Measurements from ENCODE around the gene CYP27B1. TPM values are rescaled to one million over a fixed set of nuclear protein-coding genes. Genes with fewer than 3 reads are reported as not detected.

CYP27B1 gene
- total and polyA plus RNA-seq, 2 donors (not counting 3 experiments of a cell fraction or from before 2014, with no cell fraction given) = 0.62 to 2.7 TPM

- H3K9me3 ChIP-seq (replicated peaks; ENCODE audit: control insufficient read depth, insufficient read depth, low read length) = no peaks in the 10 kb centered on the region
- no peaks in the 10 kb centered on the region for H3K79me2 ChIP-seq (ENCODE audit: control insufficient read depth, insufficient read depth, low read length)
- no peak overlapping the region for H3K9ac ChIP-seq (replicated peaks; ENCODE audit: extremely low read depth, insufficient read depth, low read length)
- H3K4me1 ChIP-seq (ENCODE audit: control insufficient read depth, extremely low read depth, insufficient read depth, low read length) = no peaks in the 10 kb centered on the region
- DNase-seq (ENCODE audit: low read depth, low spot score) (no peak), FAIRE-seq (peak; percentile 43)
- intact Hi-C loops (cut with micrococcal nuclease) (no loop called here), dilution Hi-C loops (cut with MboI; ENCODE audit: extremely low pct_ligation_motif_present, low sequenced_read_pairs) (no loop called here)
- no peaks in the 10 kb centered on the region for H4K20me1 ChIP-seq (replicated peaks; ENCODE audit: control insufficient read depth, extremely low read depth, insufficient read depth, low read length)
- no peak for TF ChIP-seq EZH2 (IDR thresholded peaks at IDR 0.05; ENCODE audit: borderline replicate concordance, low read depth, low read length, severe bottlenecking)
- TF ChIP-seq POLR2A (IDR thresholded peaks at IDR 0.05; ENCODE audit: low read depth, low read length) = no peak
- TF ChIP-seq POLR2AphosphoS5 (IDR thresholded peaks at IDR 0.05; ENCODE audit: insufficient read depth, low read depth, low read length) = no peak
- no peak for TF ChIP-seq CTCF (IDR thresholded peaks at IDR 0.05; ENCODE audit: extremely low read depth in 1 of 2, insufficient read depth in 1 of 2, low read depth in 1 of 2, low read length in 2 of 2)
- no peak for TF ChIP-seq MAX (IDR thresholded peaks at IDR 0.05; ENCODE audit: insufficient read depth, insufficient read length)
- no peak for TF ChIP-seq FOS (IDR thresholded peaks at IDR 0.05; ENCODE audit: borderline replicate concordance, insufficient read depth, low read length)
- POLR2A ChIA-PET = no interaction called here
- no peak overlapping the region for H3K4me3 ChIP-seq (replicated peaks in 1 of 3; ENCODE audit: insufficient read depth in 1 of 3, low read depth in 1 of 3, low read length in 3 of 3)
- H3K36me3 ChIP-seq (ENCODE audit: control insufficient read depth in 2 of 2, extremely low read depth in 1 of 2, insufficient read depth in 2 of 2, low read length in 2 of 2) = peaks cover 0 to 8% of the 10 kb centered on the region in 2 experiments
- CTCF ChIA-PET = interaction anchor here (3.1 kb wide), 1 partner anchor 8 kb away, joined by 20 read pairs; no protein-coding TSS in a partner anchor
- no peak overlapping the region for H3K4me2 ChIP-seq (ENCODE audit: insufficient read depth, low read length)
- no peak overlapping the region for H2AFZ ChIP-seq (ENCODE audit: low read depth, low read length)
- H3K27me3 ChIP-seq (ENCODE audit: control insufficient read depth in 2 of 2, insufficient read depth in 2 of 2, low read length in 2 of 2) = no peaks in the 10 kb centered on the region
- BruUV-seq (replicated peaks) = no TSS peak
- no peaks in the 10 kb centered on the region for H3K9me1 ChIP-seq (replicated peaks; ENCODE audit: control insufficient read depth, extremely low read depth, insufficient read depth, low read length)
- no peak overlapping the region for H3K27ac ChIP-seq (ENCODE audit: insufficient read depth, low read depth, low read length)
Measured at GRCh38 chr12:57810450-57810849, 43.6 kb upstream of the CYP27B1 start.

GRCh38 chr12:57809425-57809824 lies 42.5 kb upstream of the CYP27B1 start:
- FAIRE-seq (no peak), DNase-seq (ENCODE audit: low read depth, low spot score) (no peak)
- dilution Hi-C loops (cut with MboI; ENCODE audit: extremely low pct_ligation_motif_present, low sequenced_read_pairs) = no loop called here
- H3K4me1 ChIP-seq (ENCODE audit: control insufficient read depth, extremely low read depth, insufficient read depth, low read length) = no peaks in the 10 kb centered on the region
- POLR2A ChIA-PET = no interaction called here
- peaks cover 0 to 8% of the 10 kb centered on the region in 2 experiments for H3K36me3 ChIP-seq (ENCODE audit: control insufficient read depth in 2 of 2, extremely low read depth in 1 of 2, insufficient read depth in 2 of 2, low read length in 2 of 2)
- H3K9me1 ChIP-seq (replicated peaks; ENCODE audit: control insufficient read depth, extremely low read depth, insufficient read depth, low read length) = no peaks in the 10 kb centered on the region
- no peak overlapping the region for H3K4me3 ChIP-seq (replicated peaks in 1 of 3; ENCODE audit: insufficient read depth in 1 of 3, low read depth in 1 of 3, low read length in 3 of 3)
- no peaks in the 10 kb centered on the region for H3K27me3 ChIP-seq (ENCODE audit: control insufficient read depth in 2 of 2, insufficient read depth in 2 of 2, low read length in 2 of 2)
- no peak overlapping the region for H3K27ac ChIP-seq (ENCODE audit: insufficient read depth, low read depth, low read length)
- H4K20me1 ChIP-seq (replicated peaks; ENCODE audit: control insufficient read depth, extremely low read depth, insufficient read depth, low read length) = no peaks in the 10 kb centered on the region
- H3K9me3 ChIP-seq (replicated peaks; ENCODE audit: control insufficient read depth, insufficient read depth, low read length) = no peaks in the 10 kb centered on the region
- no peak overlapping the region for H2AFZ ChIP-seq (ENCODE audit: low read depth, low read length)
- BruUV-seq (replicated peaks) = no TSS peak
- TF ChIP-seq POLR2AphosphoS5 (IDR thresholded peaks at IDR 0.05; ENCODE audit: insufficient read depth, low read depth, low read length) (no peak), EZH2 (IDR thresholded peaks at IDR 0.05; ENCODE audit: borderline replicate concordance, low read depth, low read length, severe bottlenecking) (no peak), CTCF (IDR thresholded peaks at IDR 0.05; ENCODE audit: extremely low read depth in 1 of 2, insufficient read depth in 1 of 2, low read depth in 1 of 2, low read length in 2 of 2) (no peak), GATA2 (IDR thresholded peaks at IDR 0.05; ENCODE audit: insufficient read depth, insufficient read length, low read depth, low read length) (no peak), POLR2A (IDR thresholded peaks at IDR 0.05; ENCODE audit: low read depth, low read length) (no peak), FOS (IDR thresholded peaks at IDR 0.05; ENCODE audit: borderline replicate concordance, insufficient read depth, low read length) (no peak), JUN (IDR thresholded peaks at IDR 0.05; ENCODE audit: borderline replicate concordance, insufficient read depth, insufficient read length, low read depth) (no peak), MYC (IDR thresholded peaks at IDR 0.05; ENCODE audit: low read depth, low read length) (no peak), MAX (IDR thresholded peaks at IDR 0.05; ENCODE audit: insufficient read depth, insufficient read length) (no peak)
- H3K79me2 ChIP-seq (ENCODE audit: control insufficient read depth, insufficient read depth, low read length) = no peaks in the 10 kb centered on the region
- H3K4me2 ChIP-seq (ENCODE audit: insufficient read depth, low read length) = no peak overlapping the region
- intact Hi-C loops (cut with micrococcal nuclease) = no loop called here
- CTCF ChIA-PET = no interaction called here
- no peak overlapping the region for H3K9ac ChIP-seq (replicated peaks; ENCODE audit: extremely low read depth, insufficient read depth, low read length)

Data from endothelial cell of umbilical vein (primary cell).